HG02798 (cell line): ENCODE measurements around the gene ARHGAP26.

Experiments
- ATAC-seq: cut with Tn5 transposase; IDR thresholded peaks from one replicate; pipeline ENCODE4 v1.9.1; 2021; ENCODE audit warnings: mild to moderate bottlenecking; ENCODE audit not compliant: unreplicated experiment, poor library complexity

Gene ARHGAP26

GRCh38 chr5:143161885-143162540 is 391.8 kb downstream of the ARHGAP26 start:
- ATAC-seq, result no peak

DNA sequence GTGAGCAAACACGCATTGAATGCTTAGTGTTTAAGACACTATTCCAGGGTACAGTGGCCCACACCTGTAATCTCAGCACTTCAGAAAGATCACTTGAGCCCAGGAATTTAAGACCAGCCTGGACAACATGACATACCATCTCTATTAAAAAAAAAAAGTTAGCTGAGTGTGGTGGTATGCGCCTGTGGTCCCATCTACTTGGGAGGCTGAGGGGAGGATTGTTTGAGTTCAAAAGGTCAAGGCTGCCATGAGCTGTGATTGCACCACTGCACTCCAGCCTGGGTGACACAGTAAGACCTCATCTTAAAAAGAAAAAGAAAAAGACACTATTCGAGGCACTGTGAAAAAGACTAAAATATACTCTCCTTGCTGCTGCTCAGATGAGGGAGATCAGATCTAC is 392.6 kb downstream of the ARHGAP26 start:
- ATAC-seq, result no peak

DNA sequence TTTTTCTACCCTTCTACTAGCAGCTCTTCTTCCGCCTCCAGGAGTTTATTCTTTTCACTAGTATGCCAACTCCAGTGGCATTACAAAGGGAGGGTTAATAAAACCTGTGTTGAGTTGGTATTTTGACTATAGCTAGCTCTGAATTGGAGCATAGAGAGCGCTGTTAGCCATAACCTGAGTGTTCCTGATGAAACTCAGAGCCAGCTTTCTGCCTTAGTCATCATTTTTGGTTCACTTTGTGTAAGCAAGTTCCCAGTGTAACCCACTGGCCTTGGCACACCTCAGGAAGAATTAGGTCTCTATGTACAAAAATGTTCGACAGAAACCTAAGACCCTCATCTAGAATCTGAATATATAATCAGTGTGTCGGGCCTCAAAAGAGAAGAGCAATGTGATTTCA is 394.4 kb downstream of the ARHGAP26 start:
- no peak for ATAC-seq

- ATAC-seq, result no peak
These were observed 395.1 kb downstream of the ARHGAP26 start for GRCh38 chr5:143165049-143165880.

- ATAC-seq, result no peak
These were observed 395.9 kb downstream of the ARHGAP26 start for GRCh38 chr5:143166090-143166489.

- peak; percentile 45 for ATAC-seq
These were observed 396.7 kb downstream of the ARHGAP26 start for GRCh38 chr5:143166661-143167420.

DNA sequence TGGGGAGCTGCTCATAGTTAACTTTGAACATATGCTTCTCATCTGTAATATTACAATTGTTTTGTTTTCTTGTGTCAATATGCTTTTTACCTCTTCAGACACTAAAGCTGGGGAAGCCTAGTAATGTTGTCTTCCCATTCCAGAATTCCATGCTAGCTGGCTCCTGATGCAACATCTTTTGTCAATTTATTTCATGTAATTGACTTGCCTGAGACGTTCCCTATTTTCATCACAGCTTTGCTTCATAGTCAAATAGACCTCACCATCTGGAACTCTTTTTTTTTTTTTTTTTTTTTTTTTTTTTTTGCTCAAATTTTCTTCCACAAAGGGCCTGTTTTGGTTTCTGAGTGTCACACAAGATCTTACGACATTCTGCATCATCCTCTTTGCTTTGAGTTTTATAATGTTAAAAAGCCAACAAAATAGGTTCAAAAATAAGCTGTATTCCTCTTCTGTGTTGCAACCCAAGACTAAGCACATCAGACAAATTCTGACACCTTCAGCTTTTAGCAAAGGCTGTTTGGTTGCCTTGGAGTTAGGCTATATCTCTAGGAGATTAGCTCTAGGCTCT is 398.1 kb downstream of the ARHGAP26 start:
- ATAC-seq, result no peak

GRCh38 chr5:143168921-143169810 is 399.0 kb downstream of the ARHGAP26 start:
- no peak for ATAC-seq

DNA sequence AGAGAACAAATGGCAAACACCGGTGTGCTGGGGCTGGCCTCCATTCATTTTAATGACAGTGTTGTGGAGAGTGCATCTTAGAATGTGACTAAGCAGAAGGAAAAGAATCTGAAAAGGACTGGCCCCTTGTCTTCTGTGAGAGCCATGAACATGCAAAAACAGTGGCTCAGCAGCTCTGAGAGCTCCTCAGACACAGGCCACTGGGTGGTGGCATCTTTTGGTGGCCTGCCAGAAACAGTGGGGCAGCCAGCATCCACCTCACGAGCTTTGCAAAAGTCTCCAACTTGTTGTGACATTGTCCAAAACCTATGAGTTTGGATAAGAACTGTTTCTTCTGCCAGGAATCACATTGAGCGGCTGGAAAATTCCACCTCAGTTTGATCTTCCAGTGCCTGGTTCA is 399.9 kb downstream of the ARHGAP26 start:
- no peak for ATAC-seq

DNA sequence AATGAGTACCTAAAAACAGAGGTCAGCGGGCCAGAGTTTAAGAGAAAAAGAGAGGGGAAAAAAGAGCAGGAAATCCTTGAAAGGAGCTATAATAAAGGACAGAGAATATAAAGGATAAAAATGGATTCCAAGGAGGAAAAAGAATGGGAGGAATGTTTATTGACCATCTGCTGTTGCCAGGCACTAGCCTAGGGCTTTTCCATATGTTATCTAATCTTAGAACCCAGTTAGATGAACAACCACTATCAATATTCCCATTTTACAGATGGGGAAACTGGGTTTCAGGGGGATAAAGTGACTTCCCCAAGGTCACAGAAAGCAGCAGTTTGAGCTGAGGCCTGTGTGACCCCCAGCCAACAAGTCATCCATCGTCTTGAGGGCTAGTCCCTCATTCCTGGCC is 400.8 kb downstream of the ARHGAP26 start:
- no peak for ATAC-seq

DNA sequence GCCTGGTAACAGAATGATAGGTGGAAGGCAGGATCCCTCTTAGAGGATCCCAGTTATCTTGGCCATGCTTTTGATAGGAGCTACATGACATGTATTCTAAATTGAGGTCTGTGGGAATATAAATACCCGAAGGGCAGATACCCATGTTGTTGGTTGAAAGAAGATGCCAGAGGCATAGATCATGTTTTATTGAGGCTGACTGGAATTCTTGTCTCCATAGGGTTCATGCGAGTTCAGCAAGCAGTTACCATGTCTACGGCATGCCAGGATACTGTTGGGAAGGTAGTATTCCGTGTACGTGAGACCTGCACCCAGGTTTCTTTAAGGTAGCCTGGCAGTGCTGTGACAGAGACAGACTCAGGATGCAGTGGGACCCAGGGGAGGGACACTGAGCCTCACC is 402.6 kb downstream of the ARHGAP26 start:
- ATAC-seq, result no peak

DNA sequence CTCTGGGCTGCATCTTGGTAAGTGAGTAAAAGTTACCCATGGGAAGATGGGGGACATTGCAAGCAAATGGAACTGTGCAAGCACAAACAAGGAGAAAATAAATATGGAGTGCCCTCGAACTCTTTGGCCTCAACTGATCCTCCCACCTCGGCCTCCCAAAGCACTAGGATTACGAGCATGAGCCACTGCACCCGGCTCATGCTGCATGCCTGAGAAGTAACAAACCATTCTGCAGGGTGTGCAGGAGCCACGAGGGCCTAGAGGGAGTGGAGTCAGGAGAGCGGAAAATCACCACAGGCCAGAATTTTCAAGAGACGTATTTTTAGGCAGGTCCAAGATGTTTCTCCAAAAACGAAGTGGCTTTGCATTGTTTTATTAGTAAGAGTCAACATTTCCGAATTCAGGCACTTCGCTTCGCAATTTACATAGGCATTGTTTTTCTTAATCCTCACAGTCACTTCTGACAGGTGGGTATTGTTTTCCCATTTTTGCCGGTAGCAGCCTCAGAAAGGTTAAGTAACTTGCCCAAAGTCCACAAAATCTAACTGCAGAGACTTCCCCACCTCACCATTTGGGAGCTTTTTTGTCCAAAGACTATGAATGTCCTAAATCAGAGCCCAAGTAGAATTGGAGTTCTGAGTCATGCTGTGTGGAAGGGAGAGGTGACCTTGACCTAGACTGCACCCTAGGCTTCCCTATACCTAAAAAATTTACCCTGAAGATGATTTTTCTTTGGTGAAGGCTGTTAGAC is 403.1 kb downstream of the ARHGAP26 start:
- no peak for ATAC-seq

- peak; percentile 95 for ATAC-seq
These were observed 404.7 kb downstream of the ARHGAP26 start for GRCh38 chr5:143174714-143175398.

DNA sequence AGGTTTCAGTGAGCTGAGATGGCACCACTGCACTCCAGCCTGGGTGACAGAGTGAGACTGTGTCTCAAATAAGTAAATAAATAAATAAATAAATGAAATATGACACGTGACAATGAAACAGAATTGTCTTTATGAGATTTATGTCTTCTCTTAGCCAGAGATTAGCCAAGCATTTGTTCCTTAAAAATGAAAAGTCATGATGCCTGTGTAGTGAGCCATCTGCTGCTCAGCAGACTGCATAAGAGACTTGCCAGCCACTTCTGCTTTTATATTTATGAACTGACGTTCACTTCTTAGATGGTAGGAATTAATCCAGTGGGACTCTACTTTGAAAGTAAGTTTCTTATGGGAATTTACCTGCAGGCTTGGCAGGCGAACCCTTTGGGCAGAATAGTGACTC is 405.9 kb downstream of the ARHGAP26 start:
- ATAC-seq, result no peak

DNA sequence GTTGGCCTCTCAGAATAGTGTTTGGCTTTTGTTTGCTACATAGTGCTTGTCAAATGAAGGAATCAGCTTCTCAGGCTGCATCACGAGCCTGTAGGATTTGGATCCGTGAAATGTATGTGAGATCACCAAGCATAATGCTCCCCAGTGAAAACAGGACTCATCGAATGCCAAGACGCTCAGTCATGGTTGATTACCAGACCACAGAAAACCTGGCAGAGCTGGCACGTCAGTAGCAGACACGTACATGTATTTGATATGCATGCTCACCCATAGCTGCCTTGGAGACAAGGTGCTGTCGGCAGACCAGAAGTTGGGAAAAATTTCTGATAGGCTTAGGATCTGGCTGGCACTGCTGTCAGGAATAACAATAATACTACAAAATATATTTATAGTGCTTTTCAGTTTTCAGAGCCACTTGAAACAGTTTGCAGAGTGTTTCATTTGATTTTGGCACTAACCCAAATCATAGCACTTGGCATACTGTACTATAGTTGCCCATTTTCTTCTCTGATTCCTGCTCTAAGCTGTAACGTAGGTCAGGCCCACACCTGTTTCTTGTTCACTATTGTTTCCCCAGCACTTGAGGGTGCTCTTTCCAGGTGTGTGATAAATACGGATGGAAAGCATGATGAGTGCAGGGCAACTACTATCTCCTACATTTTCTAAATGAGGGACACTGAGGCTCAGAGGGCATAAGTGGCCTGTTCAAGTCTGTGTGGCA is 407.2 kb downstream of the ARHGAP26 start:
- ATAC-seq, result no peak

GRCh38 chr5:143179126-143179740 is 409.1 kb downstream of the ARHGAP26 start:
- ATAC-seq, result no peak

DNA sequence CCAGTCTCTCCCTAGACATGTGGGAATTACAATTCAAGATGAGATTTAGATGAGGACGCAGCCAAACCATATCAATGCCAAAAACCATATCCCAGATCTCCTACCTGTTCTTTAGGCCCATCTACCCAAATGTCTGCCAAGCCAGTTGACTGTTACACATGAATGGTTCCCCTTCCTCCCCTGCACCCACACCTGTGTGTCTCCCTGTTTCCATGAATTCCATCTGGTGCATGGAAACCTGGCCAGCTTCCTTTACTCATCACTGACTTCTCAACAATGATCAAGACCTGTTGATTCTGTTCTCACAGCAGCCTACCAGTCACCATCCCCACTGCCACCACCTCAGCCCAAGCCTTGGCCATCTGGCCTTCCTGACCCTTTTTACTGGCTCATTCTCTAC is 410.6 kb downstream of the ARHGAP26 start:
- no peak for ATAC-seq

DNA sequence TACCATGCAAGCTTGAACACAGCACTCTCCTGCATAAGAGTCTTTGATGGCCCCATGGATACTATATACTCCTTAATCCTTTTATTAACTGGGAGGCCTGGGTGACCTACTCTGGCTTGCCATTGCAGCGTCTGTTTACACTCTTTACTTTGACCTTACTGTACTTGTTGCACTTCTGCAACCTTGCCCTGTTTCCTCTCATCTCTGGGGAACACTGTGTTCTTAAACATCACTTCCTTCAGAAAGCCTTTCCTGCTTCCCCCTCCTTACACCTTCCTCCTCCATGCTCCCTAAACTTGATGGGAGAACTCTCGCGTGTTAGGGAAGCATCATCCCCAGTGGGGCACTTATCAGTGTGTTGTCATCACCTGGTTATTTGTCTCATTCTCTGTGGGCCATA is 411.0 kb downstream of the ARHGAP26 start:
- ATAC-seq, result no peak
